Retina (tissue), 1 donor: ENCODE measurements around the gene LIMK1.
A peak's percentile ranks its signal among the peaks of the same experiment; 100 is the strongest.

Experiments used
- DNase-seq: peaks from one replicate; pipeline ENCODE4 v3.0.0-alpha.2; 2016

The LIMK1 gene

DNA sequence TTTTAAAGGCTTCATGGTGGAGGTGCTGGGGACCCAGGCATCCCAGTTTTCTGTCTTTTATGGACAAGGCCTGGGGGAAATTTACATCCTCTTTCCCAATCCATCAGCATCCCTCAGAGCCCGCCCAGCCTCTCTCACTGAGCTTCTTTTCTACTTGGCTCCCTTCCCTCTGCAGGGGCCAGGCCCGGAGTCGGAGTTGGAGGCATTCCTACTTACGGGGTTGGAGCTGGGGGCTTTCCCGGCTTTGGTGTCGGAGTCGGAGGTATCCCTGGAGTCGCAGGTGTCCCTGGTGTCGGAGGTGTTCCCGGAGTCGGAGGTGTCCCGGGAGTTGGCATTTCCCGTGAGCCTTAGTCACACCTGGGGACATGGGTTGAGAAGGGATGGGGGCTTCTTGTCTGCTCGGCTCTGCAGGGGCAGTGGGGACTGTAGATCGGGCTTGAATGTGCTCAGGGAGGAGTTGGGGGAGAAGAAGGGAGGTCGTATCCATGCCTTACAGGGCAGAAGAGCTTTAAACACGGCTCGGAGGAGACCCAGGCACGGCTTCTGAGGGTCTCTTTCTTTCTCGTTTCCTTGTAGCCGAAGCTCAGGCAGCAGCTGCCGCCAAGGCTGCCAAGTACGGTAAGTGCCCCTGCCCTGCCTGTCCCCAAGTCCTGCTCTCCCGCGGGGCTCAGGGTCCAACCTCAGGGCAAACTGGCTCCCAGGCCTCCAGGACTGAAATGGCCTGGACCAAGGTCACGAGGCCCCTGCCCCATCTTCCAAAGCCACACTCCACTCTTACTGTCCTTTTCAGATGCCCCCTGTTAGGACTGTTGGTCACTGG is 27.3 kb upstream of the LIMK1 start:
- no peak for DNase-seq

- no peak for DNase-seq
Measured at GRCh38 chr7:74057216-74057925, 26.2 kb upstream of the LIMK1 start.

DNA sequence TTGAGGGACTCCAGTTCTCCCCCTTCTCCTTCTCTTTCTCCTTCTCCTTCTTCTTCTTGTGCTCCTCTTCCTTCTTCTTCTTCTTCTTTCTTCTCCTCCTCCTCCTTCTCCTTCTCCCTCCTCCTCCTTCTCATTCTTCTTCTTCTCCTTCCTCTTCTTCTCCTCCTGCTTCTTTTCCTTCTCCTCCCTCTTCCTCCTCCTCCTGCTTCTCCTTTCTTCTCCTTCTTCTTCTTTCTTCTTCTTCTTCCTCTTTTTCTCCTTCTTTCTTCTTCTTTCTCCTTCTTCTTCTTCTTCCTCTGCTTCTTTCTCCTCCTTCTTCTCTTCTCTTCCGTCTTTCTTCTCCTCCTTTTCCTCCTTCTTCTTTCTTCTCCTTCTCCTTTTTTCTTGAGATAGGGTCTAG is 25.6 kb upstream of the LIMK1 start:
- no peak for DNase-seq

DNA sequence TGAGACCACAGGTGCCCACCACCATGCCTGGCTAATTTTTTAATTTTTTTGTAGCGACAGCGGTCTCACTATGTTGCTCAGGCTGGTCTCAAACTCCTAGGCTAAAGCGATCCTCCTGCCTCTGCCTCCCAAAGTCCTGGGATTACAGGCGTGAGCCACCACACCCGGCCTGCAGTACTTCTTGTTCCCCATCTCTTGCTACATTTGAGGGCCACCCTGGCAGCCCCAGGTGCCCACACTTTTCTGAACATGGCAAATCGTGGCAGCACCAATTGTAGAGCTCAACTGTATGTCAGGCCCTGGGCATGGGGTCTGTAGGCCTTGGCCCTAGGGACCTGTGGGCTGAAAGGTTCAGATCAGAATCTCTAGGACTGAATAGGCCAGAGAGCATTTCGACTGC is 25.1 kb upstream of the LIMK1 start:
- no peak for DNase-seq

DNA sequence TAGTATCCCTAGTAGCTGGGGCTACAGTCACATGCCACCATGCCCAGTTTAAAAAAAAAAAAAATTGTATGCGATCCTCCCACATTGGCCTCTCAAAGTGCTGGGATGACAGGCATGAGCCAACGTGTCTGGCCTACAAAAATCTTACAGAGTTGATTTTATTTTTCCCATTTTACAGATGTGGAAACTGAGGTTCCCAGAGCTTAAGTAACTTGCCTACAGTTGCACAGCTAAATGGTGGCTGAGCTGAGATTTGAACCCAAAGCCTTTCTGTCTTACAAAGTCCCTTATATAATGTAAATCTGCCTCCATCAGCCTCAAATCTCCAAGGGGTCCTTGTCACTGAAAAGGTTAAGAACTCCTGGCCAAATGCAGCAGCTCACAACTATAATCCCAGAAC is 24.6 kb upstream of the LIMK1 start:
- no peak for DNase-seq

GRCh38 chr7:74059681-74060588 is 23.7 kb upstream of the LIMK1 start:
- no peak for DNase-seq

GRCh38 chr7:74061840-74062539 is 21.6 kb upstream of the LIMK1 start:
- DNase-seq = no peak

DNA sequence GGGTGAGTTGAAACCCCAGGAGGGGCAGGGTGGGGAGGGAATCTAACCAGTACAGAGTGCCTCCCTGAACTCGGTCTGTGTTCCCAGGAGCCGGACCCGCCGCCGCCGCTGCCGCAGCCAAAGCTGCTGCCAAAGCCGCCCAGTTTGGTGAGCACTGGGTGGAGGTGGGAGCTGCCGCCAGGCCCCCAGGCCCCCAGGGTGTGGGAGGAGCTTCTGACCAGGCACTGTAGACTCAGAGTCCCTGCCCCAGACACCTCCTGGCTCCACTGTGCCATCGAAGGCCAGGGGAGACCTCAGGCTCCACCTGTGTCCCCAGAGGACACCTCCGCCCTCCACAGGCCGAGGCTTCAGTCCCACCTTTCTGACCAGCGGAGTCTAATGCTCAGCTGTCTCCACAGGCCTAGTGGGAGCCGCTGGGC is 20.4 kb upstream of the LIMK1 start:
- DNase-seq = no peak

- DNase-seq = no peak
Measured at GRCh38 chr7:74063646-74064045, 20.0 kb upstream of the LIMK1 start.

DNA sequence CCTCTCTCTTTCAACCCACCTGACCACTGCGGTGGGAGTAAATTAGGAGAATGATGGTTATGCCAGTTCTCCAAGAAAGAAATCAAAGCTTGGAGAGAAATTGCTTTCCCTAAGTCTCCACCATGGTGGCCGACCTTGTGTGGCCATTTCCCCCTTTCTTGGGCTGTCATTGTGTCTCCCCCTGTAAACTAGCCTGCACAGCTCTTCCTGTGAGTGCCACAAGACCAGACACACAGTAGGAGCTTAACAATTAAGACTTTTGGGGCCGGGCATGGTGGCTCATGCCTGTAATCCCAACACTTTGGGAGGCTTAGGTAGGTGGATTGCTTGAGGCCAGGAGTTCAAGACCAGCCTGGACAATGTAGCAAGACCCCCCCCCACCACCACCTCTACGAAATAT is 18.9 kb upstream of the LIMK1 start:
- no peak for DNase-seq

GRCh38 chr7:74066626-74067025 is 17.0 kb upstream of the LIMK1 start:
- no peak for DNase-seq

DNA sequence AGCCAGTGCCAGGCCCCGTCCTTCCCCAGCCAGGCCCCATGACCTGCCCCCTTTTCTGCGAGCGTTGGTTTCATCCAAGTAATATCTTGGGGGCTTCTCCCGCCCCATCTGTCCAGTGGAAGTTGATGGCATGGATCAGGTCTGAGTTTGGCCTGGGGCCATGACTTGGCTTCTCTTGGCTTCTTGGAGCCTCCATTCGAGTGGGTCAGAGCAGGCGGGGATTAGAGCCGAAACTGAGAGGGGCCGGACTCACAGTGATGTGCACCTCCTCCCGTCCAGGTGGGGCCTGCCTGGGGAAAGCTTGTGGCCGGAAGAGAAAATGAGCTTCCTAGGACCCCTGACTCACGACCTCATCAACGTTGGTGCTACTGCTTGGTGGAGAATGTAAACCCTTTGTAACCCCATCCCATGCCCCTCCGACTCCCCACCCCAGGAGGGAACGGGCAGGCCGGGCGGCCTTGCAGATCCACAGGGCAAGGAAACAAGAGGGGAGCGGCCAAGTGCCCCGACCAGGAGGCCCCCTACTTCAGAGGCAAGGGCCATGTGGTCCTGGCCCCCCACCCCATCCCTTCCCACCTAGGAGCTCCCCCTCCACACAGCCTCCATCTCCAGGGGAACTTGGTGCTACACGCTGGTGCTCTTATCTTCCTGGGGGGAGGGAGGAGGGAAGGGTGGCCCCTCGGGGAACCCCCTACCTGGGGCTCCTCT is 15.1 kb upstream of the LIMK1 start:
- no peak for DNase-seq

- no peak for DNase-seq
Measured at GRCh38 chr7:74069086-74069541, 14.5 kb upstream of the LIMK1 start.

GRCh38 chr7:74069790-74070618 is 13.6 kb upstream of the LIMK1 start:
- no peak for DNase-seq

- no peak for DNase-seq
Measured at GRCh38 chr7:74070619-74070921, 13.0 kb upstream of the LIMK1 start.

- no peak for DNase-seq
Measured at GRCh38 chr7:74071121-74071520, 12.5 kb upstream of the LIMK1 start.

GRCh38 chr7:74074770-74075169 is 8.8 kb upstream of the LIMK1 start:
- no peak for DNase-seq

DNA sequence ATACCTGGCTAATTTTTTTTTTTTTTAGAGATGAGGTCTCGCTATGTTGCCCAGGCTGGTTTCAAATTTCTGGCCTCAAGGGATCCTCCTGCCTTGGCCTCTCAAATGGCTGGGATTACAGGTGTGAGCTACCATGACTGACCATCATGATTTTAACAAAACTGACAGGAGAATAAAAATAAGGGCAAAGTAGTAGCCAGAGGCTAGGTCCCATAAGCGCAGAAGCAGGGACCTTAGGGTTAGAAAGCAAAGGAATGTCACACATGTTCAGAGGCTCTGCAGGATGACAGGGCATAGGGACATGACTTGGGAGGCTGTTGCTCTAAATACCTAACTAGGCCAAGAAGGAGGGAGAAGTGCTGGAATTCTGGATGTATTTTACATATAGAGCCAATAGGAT is 5.1 kb upstream of the LIMK1 start:
- no peak for DNase-seq

GRCh38 chr7:74082770-74083116 is 861 bp upstream of the LIMK1 start:
- DNase-seq = no peak

DNA sequence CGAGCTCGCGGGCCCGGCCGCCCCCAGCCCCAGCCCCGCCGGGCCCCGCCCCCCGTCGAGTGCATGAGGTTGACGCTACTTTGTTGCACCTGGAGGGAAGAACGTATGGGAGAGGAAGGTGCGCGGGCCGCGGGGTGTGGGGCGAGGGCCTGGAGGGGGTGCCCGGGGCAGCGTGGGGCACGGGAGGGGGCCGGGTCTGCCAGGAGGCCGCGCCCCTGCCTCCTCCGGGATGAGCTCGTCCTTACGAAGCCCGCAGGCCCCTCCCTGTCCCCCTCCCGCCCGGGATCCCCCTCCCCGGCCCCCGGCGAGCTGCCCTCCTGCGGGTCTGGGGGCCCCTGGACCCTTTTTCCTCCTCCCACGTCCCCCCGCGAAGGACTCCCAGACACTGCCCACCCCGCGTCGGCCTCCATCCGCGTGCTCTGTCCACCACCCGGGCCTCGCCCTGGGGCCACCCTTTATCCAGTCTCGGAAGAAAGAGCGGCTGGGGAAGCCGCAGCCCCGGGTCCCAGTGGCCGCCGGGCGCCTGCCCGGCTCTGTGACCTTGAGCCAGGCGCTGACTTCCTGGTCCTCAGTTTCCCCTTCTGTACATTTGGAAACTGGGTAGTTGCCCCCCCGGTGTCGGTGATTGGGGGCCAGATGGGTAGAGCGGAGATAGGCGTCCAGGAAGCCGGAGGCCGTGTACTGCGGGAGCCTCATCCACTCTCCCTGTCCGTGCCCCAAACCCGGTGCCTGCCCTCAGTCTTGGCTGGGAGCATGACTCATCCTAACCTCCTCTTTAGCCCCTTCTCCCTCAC is 521 bp downstream of the LIMK1 start:
- DNase-seq = peak; percentile 67
